Stimulated activated CD8-positive, alpha-beta memory T cell treated with anti-CD3 and anti-CD28 coated beads, Interleukin-4, amount 100 ng/mL, for 24 hours (primary cell): ENCODE measurements around the gene RNF151.
A peak's percentile ranks its signal among the peaks of the same experiment; 100 is the strongest.
"Not testable (repeated sequence)": the region's sequence is repeated elsewhere in the genome, so short reads cannot be mapped to it uniquely, and the experiment has no call there.

Experiments
- DNase-seq: peaks from one replicate; pipeline ENCODE4 v3.0.0-alpha.2; 2020; ENCODE audit warnings: low read depth

RNF151 gene

GRCh38 chr16:1939833-1940232 lies 26.8 kb upstream of the RNF151 start:
- DNase-seq = not testable (repeated sequence)

- DNase-seq = no peak
These were observed 26.1 kb upstream of the RNF151 start for GRCh38 chr16:1940273-1941161.

GRCh38 chr16:1941162-1942046 lies 25.3 kb upstream of the RNF151 start:
- no peak for DNase-seq

DNA sequence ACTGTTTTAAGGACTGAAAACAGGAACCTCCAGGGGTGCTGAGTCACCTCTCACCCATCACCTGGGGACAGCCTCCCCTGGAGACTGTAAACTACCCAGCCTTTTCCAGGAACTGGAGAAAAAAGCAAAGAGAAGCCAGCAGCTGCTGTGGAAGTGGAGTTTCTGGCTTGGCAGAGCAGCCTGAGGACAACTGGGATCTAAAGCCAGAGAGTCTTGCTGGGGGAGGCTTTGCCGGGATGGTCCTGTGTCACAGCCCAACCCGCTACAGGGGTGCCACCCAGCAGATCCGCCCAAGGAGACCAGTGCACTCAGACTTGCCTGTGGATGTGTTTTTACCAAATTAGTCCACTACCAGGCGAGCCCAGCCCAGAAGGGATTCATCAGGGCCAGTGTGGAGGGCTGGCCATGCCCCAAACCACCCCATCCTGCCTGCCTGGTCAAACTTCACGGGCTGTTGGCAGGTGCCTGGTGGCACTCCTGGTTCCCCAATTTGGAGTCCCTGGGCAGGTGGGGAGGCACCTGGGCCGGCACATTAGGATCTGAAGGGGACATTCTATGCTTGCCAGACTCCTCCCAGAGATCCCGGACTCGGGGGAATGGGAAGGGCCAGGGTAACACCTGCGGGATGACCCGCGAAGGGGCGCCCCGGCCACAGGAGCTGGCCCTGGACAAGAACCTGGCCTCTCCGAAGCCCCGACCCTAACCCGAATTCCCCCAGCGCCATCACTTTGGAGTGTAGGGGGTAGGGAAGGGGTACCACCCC lies 24.4 kb upstream of the RNF151 start:
- DNase-seq = no peak

- peak; percentile 99 for DNase-seq
These were observed 23.6 kb upstream of the RNF151 start, which contains the start of gene MSRB1 for GRCh38 chr16:1942810-1943726. TSS of gene MSRB1 (minus strand) at chr16:1943199. CDS start at chr16:1943156, 43 bp downstream.

- DNase-seq = no peak
These were observed 21.9 kb upstream of the RNF151 start for GRCh38 chr16:1944612-1945199.

DNA sequence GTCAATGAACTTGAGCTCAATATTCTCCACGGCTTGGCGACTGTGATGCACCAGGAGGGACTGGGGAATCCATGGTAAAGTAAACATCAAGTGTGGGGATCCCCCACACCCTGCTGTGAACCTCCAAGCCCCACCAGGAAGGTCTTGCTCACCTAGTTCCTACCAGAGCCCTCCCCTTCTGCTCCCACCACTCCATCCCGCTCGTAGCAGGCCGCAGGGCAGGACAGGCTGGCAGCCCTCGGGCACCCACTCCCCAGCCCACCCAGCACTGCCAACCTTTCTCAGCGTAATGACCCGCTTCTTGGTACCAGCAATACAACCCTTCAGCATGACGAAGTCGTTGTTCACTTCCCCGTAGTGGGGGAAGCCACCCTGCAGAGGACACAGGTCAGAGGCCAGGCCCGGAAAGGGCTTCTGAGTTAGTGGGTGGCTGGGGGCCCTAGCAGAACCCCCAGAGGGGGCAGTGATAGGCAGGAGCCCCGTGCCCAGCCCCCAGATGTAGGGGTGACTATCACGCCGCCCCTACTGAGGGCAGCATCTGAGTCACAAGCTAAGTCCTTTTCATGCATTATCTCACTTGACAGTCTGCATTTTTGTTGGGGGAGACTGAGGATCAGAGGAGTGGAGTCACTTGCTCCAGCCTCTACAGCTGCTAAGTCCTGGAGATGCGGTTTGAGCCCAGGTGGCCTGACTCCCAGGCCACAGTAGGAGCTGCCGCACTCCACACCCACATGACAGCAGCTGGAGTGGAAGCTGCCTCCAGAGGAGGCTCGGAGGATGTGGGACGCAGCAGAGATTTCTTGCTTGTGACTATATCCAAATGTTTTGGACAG lies 20.9 kb upstream of the RNF151 start:
- no peak for DNase-seq

- no peak for DNase-seq
These were observed 19.9 kb upstream of the RNF151 start for GRCh38 chr16:1946495-1947368.

GRCh38 chr16:1947369-1947670 lies 19.3 kb upstream of the RNF151 start:
- DNase-seq = no peak

DNA sequence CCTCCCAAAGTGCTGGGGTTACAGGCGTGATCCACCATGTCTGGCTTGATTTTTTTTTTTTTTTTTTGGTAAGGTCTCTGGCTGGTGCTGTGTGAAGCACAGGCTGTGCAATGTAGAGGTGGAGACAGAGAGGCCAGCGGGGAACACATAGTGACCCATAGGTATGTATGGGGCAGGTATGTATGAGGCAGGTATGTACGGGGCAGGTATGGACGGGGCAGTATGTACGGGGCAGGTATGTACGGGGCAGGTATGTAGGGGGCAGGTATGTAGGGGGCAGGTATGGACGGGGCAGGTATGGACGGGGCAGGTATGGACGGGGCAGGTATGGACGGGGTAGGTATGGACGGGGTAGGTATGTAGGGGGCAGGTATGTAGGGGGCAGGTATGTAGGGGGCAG lies 17.1 kb upstream of the RNF151 start:
- no peak for DNase-seq

GRCh38 chr16:1950047-1950446 lies 16.6 kb upstream of the RNF151 start:
- DNase-seq = no peak

DNA sequence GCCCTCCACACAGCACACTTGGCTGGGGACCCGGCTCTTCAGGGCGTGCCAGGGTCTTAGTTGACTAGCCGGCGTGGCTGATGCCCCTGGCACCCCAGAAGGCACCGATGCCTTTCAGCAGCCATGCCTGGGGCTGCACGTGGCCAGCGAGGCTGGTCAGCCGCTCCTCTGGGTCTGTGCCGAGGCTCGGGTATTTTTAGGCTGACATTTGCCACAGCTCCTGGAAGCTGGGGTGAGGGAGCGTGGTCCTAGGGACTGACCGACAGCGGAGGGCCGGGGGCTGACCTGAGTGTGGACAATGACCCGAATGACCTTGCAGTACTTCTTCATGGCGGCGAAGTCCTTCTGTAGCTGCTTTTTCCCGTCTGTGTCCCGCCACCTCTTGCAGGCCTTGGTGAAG lies 16.1 kb upstream of the RNF151 start:
- DNase-seq = no peak

- no peak for DNase-seq
These were observed 12.9 kb upstream of the RNF151 start for GRCh38 chr16:1953734-1954133.

DNA sequence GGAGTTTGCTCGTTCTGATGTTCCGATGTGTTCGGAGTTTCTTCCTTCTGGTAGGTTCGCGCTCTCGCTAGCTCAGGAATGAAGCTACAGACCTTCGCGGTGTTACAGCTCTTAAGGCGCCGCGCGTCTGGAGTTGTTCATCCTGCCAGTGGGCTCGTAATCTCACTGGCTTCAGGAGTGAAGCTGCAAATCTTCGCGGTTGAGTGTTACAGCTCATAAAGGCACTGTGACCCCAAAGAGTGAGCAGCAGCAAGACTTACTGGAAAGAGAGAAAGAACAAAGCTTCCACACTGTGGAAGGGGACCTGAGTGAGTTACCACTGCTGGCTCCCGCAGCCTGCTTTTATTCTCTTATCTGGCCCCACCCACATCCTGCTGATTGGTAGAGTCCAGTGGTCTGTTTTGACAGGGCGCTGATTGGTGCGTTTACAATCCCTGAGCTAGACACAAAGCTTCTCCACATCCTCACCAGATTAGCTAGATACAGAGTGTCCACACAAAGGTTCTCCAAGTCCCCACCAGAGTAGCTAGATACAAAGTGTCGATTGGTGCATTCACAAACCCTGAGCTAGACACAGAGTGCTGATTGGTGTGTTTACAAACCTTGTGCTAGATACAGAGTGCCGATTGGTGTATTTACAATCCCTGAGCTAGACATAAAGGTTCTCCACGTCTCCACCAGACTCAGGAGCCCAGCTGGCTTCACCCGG lies 9.1 kb upstream of the RNF151 start:
- DNase-seq = not testable (repeated sequence)

GRCh38 chr16:1958143-1958491 lies 8.5 kb upstream of the RNF151 start:
- DNase-seq = not testable (repeated sequence)

- no peak for DNase-seq
These were observed 7.9 kb upstream of the RNF151 start for GRCh38 chr16:1958715-1959268.

GRCh38 chr16:1959269-1960039 lies 7.2 kb upstream of the RNF151 start, which contains the start of gene NDUFB10:
TSS of gene NDUFB10 (plus strand) at chr16:1959538. CDS start at chr16:1959625, 87 bp downstream.
- DNase-seq = peak; percentile 89
